GM19328 (cell line): ENCODE measurements around the gene HSFY1.
"Not testable (repeated sequence)": the region's sequence is repeated elsewhere in the genome, so short reads cannot be mapped to it uniquely, and the experiment has no call there.

Experiments used
- ATAC-seq: cut with Tn5 transposase; IDR thresholded peaks from one replicate; pipeline ENCODE4 v1.9.1; 2021; ENCODE audit warnings: mild to moderate bottlenecking, moderate library complexity; ENCODE audit not compliant: unreplicated experiment

The HSFY1 gene

DNA sequence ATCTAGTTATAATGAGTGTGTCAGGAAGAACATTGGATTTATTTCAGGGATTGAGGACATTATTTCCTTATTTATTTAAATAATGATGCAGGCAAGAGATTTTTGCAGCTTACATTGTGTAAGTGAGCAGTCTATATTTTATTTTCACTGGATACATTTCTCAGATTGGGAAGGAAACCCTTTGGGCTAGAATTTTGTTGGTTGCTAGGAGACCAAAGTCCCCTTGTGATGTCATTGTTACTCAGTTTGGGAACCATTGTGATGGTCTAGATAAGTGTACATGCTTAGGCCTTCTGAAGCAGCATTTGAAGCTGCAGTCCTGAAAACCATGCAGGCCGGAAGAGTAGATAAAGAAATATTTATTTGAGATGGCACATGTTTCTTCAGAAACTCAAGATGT is at the start of gene HSFY1:
TSS of gene HSFY1 (plus strand) at position 301 of the 400 bp plus-strand sequence. CDS start at position 369, 68 bp downstream.
- not testable (repeated sequence) for ATAC-seq

DNA sequence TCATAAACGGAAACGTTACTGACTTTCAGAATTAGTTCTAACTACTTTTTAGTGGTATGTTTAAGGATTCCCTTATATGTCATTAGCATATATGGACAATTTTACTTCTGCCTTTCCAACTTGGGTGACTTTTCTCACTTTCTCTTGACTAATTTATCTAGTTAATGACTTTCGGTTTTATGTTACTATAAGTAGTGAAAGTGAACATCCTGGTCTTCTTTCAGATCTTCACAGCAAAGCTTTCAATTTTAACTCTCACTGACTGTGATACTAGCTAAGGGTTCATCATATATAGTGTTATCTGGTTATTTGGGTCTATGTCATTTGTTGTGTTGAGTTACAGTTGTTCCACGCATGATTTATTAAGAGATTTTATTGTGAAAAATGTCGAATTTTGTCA is 42.3 kb upstream of the HSFY1 start:
- ATAC-seq: not testable (repeated sequence)

GRCh38 chrY:18530995-18531655 is 15.4 kb upstream of the HSFY1 start:
- ATAC-seq: not testable (repeated sequence)

DNA sequence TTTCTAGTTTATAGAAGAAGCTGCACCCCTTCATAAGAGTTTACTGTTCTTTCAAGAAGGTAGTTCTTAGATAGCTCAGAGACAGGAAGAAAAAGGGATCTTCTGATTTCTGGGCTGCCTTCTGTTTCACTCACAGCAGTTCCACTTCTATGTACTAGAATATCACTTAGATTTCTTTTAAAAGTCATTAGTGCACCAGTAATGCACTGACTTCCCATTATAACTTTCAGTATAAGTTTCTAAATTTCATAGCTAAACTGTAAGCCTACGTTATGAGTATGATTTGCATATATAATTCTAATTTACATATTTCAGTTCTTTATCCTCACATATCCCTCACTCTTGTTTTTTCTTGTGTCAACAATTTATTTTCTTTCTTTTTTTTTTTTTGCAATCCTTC is 7.6 kb upstream of the HSFY1 start:
- ATAC-seq: not testable (repeated sequence)

- ATAC-seq: not testable (repeated sequence)
These were observed 6.6 kb downstream of the HSFY1 start for GRCh38 chrY:18553132-18553531.

GRCh38 chrY:18565915-18566314 is 19.4 kb downstream of the HSFY1 start:
- ATAC-seq: not testable (repeated sequence)
